Tibial nerve (tissue), 4 donors: ENCODE data around the gene SNX1.

ENCODE experiments used
- CTCF ChIP-seq, 5 experiments: fragments of 200-600 bp in 3 of 5; fragments of 450-650 bp in 2 of 5; sonication (generic) in 3 of 5; IDR thresholded peaks; one replicate each; pipeline ENCODE4 v1.5.1; 2016 to 2019; ENCODE audit warnings: antibody characterized with exemption in 5 of 5, mild to moderate bottlenecking in 3 of 5, moderate library complexity in 2 of 5
- EP300 ChIP-seq, 2 donors: sonication (generic); formaldehyde crosslinking; IDR thresholded peaks; one replicate each; pipeline ENCODE4 v1.6.1; 2017; ENCODE audit warnings: antibody characterized with exemption in 2 of 2, mild to moderate bottlenecking in 1 of 2
- POLR2A ChIP-seq, 2 donors: fragments of 450-650 bp; IDR thresholded peaks; one replicate each; pipeline ENCODE4 v1.6.1; 2017; ENCODE audit warnings: antibody characterized with exemption in 2 of 2, mild to moderate bottlenecking in 2 of 2, moderate library complexity in 2 of 2

DNA sequence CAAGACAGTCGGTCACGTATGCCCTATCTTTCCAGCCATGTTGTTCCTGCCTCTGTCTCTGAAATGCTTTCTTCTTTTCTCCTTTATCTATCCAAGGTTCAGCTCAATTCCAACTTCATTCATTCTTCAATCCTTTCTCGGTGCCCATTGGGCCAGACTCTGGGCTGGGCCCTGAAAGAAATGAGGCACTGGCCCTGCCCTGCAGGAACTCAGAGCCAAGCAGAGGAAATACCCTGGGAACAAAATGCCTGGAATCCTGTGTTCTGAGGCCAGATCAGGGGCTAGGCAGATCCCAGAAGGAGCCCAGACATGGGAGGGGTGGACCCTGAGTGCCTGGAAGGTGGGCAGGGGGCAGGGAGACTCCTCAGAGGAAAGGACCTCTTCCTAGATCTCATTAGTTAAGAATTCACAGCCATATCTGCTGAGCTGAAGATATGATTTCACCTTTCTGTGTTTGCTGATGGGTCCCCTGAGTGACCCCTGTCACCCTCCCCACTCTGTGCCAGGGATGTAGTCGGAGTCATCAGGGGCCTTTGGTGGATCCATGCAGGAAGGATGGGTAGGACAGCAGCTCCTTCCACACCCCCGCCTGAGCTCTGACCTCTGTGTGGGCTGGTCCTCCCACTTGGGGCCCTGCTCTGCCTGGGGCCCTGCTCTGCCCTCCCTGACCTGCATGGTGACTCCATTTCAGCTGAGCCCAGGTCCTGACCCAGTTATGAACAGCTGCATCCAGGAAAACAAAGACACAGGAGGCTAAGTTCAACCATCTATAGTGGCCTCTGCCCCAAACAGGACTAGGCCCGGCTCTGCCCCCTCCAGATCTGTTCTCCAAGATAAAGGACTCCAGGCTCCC is 44.1 kb upstream of the SNX1 start:
- TF ChIP-seq CTCF (IDR thresholded peaks at IDR 0.05) (no peak), EP300 (IDR thresholded peaks at IDR 0.05) (no peak), POLR2A (IDR thresholded peaks at IDR 0.05) (no peak)
